NOMO-1 treated with DMSO at 0.1 percent for 48 hours (cell line): ENCODE data around the gene HSPA12B.
A peak's percentile ranks its signal among the peaks of the same experiment; 100 is the strongest.

Experiments
- DNase-seq: peaks from one replicate; lab custom pipeline; 2025; ENCODE audit not compliant: unreplicated experiment; lab: John Stamatoyannopoulos, UW

The HSPA12B gene

DNA sequence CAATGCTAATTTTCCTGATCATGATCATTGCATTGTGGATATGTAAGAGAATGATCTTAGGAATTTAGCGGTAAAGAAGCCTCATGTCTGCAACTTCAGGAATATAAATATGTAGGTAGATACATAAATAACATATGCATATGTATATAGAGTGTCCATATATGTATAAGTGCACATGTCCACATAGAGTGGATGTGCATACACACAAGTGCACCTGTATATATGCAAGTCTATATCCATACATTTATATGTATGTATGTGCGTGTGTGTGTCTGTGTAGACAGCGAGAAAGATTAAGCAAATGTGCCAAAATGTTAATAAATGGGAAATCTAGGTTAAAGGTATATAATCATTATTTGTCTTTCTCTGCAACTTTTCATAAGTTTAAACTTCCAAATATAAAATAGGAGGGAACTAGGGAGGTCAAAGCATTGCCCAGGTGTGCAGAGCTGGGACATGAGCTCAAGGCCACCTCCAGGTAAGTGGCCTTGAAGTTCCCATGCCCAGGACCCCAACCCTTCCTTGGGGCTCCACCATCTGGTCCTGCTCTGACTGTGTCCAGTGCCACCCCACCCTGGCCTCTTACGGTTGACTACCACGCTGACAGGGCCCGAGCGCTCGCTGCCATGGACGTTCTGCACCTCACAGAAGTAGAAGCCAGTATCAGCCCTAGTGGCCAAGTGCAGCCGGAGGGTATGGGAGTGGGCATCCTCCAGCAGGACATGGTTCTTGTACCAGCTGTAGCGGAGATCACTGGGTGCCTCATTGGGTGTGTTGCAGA lies 29.7 kb upstream of the HSPA12B start:
- no peak for DNase-seq

DNA sequence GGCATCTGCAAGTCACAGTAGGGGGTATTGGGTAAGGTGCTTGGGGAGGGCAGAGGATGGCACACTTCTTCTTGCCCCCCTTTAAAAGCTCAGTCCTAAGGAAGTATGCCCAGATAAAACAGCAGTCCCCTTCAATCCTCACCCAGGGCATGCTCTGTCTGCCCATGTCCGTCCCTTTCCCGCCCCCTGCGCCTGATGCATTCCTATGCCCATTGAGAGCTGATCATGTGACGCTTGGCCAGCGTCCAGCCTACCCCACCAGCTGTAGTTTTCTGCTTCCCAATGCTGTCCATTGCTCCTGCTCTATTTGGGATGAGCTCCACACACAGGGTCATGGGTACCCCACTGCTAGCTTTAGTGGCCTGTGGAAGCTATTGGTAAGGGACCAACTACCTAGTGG lies 28.4 kb upstream of the HSPA12B start:
- no peak for DNase-seq

DNA sequence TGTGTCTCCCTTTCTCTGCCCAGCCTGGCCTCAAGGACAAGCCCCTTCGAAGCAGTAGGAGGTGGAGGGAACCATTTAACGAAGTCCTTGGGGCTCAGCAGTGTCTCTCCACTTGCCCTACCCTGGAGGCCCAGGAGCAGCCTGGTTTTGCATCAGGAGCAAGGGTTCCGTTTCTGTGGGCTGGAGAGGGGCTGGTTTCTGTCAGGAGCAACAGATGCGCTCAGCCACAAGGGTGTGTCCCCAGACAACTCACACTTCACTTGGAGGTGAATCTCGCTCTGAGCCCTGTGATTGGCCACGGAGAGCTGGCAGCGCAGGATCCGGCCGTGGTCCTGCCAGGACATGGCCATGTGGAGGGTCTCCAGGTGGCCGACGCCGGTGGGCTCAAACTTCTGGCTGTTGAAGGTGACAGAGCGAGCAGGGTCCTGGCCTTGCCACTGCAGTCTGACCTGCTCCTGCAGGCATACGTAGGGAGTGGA lies 27.0 kb upstream of the HSPA12B start:
- DNase-seq = no peak

DNA sequence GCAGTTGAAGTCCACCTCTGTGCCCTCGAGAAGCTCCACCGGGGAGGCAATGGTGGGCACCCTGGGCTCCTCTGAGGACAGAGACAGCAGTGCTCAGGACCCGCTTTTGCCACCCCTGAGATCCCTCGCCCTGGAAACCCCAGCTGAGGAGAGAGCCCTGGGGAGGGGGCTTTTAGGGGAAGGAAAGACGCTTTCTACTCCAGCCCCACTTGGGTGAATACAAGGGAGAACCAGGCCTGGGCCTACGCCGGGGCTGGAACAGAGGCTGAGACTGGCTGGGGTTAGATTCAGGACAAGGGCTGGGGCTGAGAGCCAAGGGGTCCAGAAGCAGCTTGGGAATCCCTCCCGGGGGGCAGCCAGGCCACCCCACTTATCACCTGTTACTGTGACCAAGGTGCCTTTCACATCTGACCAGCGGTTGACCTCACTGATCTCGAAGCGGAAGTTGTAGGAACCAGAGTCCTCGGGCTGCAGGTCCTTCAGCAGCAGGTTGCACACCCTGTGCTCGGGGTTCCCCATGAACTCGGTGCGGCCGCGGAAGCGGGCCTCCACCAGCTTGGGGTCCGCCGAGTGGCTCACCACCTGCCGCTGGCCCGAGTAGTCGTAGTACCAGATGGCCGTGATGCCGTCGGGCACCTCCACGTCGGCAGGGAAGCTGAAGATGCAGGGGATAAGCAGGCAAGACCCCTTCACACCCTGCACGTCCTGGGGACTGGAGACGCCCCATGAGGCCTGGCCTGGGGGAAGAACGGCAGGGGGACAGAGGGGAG lies 26.3 kb upstream of the HSPA12B start:
- no peak for DNase-seq

DNA sequence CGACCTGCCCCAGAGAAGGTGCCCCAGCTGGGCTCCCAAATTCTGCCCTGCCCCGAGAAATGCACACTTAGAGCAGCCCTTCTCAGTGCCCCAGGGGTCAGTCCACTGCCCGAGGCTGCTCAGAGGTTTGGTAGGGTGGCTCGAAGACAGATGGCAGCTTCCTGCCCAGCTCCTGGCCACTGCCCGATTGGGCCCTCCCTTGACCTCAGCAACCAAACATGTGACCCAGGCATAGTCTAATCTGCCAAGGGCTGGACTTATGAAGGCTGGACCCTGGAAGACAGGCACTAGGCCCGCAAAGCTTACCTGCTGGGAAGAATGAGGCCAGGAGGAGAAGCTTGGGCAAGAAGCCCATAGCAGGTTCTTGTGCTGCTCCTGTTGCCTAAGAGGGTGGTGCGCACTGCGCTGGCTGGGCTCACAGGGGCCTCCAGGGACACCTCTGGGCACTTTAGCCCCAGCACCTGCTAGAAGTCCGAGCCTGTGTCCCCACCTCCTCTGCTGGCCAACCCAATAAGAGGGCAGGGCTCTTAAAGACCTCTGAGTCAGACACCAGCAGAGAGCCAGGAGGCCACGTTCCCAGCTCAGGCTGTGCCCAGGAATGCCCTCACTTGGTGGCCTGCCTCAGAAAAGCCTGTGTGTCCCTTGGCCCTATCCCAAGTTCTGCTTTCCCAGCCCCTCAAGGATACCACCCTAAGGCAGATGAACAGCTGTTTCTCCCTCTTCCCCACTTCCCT lies 25.5 kb upstream of the HSPA12B start:
- DNase-seq = no peak

DNA sequence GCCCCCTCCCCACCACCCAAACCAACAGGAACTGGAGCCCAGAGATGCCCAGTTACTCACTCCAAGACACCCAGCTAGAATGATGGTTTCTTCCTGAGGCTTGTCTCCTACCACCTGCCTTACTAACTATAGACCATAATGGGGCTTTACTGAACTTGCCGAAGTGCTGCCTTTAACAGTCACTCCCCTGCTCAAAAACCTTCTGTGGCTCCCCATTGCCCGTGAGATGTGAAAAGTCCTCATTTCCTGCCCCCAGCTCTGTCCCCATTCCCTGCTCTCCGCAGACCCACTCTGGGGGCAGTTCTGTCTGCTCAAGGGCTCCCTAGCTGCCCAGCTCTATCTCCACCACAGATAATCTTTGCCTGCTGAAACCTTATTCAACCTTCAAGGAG lies 25.0 kb upstream of the HSPA12B start:
- DNase-seq = no peak

DNA sequence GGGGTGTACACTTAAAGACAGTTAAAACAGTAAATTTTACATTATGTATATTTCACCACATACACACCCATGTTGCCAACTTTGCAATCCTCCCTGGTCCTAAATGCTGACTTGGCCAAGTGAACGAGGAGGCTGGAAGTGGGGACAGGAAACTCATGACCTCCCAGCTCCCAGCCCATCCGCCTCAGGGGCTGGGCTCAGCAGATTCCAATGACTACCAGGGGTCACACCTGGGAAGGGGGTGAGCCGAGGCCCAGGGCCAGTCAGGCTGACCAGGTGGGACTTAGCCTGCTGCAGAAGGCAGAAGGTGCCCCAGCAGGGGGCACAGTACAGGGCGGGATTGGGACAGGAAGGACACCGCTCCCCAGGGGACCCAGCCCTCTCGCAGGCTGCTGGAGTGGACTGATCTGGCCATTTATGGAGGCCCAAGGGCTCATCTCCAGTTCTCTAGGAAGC lies 22.4 kb upstream of the HSPA12B start:
- no peak for DNase-seq

DNA sequence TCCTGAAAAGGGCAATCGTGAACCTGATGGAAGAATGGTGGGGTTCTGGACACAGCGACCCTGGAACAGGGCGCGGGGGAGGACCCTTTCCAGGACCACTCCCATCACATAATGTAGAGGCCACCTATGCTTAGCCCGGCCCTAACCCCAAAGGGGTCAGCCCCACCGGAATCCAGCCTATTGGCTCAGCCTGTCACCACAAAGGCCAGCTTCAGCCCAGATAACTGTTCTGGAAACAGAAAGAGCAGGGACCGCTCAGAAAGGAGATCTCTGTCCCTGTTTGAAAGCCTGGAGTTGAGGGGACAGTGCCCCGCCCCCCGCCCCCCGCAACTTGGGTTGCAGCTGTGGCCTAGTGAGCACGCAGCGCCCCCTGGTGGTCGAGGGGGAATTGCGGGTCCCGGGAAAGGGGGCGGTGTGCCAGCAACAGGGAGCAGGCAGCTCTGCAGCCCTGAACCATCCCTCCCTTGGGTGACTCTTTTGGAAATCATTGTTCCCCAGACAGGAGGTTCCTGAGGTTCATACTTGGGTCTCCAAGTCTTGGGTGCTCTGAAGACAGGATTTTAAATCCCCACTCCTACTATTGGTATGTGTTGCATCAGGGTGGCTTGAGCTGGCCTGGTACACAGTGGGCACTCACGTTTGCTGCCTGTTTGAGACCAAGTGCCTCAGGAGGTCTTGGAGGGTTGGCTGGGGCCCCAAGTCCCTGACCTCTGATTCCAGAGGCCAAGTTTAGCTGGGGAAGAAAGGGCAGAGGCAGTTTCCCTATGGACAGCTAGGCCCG lies 21.6 kb upstream of the HSPA12B start:
- DNase-seq = peak; percentile 13

DNA sequence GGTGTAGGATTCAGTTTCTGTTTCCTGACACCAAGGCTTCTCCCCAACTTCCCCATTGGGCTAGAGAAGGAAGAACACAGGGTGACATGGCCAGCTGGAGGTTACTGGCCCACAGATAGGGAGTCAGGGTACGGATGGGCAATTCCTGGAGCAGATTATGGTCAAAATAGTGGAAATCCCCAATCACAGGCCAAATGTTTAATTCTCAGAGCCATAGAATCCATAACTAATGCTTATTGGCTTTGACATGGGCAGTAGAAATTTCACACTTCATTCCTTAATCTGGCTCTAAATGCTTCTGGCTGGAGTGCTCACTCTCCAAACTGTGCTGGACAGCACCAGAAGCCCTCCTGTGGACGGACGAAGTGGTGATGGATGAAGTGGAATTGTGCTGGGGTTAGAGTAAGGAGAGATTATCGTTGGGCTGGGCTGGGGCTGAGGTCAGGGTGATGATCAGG lies 21.0 kb upstream of the HSPA12B start:
- no peak for DNase-seq

DNA sequence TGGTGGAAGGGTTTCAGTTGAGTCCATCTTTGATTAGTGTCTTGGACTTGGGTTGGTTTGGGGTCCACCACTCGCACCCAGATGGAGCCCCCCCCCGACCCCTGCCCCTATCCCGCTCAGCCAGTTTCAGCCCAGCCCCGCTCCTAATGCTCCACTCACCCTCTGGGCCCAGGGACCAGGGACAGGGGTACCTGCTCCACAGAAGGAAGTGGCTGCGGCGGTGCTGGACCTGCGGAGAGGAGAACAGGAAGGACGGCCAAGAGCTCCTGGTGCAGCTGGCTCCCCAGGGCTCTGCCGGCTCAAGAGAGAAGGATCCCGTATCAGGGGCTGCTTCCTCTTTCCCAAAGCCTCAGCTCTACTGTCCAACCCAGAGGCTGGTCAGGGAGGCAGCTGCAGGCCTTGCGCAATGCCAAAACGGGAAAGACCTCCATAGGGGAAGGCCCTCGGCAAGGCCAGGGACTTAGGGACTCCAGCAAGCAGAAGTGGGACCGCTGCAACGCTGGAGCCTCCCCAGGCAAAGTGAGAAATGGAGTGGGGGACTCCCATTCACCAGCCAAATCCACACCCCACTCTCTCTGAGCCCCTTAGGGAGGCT lies 20.1 kb upstream of the HSPA12B start, which contains the start of gene SIGLEC1:
SIGLEC1 (minus strand) TSS at position 322 of the 595 bp plus-strand sequence. CDS start 5,472 bp downstream, outside the sequence.
- DNase-seq = peak; percentile 86

DNA sequence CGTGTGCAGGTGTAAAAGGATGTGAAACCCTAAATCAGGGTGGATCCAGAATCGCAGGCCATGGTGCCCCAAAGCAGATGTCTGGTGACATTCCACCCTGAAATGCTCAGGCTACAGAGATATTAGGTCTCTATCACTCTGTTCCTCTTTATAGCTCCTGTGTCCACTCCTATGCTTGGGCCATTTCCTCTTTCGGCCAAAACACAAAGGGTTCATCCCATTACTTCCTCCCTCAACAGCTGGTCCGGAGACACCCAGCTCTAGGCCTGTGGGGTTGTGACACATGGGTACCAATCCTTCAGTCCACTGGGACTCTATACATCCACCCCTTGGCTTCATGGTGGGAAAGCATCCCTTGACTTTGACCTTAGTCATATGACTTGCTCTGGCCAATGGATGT lies 18.4 kb upstream of the HSPA12B start:
- peak; percentile 22 for DNase-seq

DNA sequence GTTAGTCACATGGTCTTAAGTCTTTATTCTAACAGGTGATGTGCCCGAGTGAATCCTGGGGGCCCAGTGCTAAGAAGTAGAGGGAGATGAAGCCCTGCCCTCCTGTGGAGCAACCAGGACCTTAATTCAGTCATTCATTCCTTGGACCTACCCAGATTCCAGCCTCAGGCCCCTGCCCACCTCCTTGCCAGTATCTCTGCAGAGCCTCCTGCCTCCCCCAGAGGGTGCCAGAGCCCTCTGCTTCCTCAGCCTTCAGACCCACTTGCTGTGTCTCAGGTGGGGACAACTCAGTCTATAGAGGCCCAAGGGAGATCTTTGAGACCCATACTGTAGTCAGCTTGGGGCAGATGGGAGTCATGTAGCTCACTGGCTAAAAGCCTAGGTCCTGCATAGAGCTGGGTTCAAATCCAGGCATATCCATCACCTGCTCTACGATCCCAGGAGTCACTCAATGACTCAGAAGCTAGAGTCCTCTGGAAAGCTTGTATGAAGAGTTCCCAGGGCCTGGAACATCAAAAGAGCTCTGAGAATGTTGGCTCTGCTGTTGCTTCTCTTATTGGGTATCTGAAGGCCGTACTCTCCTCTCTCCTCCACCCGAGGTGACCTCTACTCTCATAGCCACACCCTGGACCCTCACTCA lies 16.2 kb upstream of the HSPA12B start:
- no peak for DNase-seq

DNA sequence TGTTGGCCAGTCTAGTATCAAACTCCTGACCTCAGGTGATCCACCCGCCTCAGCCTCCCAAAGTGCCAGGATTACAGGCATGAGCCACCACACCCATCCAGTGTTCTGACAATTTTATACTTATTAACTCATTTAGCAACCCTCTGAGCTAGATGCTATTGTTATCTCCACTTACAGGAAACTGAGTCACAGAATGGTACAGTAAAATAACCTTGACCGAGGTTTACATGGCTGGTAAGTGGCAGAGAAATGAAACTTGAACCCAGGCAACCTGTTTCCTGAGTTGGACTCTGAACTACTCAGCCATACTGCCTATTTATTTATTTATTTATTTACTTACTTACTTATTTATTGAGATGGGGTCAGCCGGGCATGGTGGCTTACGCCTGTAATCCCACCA lies 13.4 kb upstream of the HSPA12B start:
- DNase-seq = no peak

DNA sequence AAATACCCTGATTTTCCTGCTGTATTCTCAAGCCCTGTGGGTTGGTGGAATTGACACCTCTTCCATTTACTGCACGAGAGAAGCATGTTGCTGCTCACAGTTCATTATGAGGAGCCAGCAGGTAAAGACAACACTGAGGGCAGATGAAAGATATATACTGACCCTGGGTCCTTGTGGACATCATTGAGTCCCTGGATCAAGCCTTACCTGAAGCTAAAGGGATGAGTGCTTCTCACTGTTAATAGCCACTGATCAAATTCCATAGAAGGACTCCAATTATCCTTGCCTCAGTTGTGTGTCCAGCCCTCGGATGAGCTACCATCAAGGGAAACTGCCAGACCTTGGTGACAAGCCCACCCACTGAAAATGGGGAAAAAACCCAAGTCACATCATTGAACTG lies 12.4 kb upstream of the HSPA12B start:
- DNase-seq = no peak

DNA sequence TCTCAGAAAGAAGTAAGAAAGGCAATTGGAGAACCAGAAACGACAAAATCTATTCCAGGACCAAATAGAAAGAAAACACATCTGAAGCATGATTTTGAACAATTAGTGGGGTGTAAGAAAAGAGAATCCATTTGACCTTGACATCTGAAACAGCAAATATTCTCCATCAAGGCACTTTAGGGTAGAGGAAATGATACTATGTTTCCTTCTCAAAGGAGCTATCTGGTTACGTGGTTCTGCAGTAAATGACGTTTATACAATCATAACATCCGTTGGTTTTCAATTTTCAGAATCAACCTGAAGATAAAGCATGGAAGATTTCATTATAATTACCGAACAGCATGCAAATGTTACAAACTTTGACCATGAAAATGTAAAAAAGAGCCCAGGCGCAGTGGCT lies 11.9 kb upstream of the HSPA12B start:
- DNase-seq = no peak

DNA sequence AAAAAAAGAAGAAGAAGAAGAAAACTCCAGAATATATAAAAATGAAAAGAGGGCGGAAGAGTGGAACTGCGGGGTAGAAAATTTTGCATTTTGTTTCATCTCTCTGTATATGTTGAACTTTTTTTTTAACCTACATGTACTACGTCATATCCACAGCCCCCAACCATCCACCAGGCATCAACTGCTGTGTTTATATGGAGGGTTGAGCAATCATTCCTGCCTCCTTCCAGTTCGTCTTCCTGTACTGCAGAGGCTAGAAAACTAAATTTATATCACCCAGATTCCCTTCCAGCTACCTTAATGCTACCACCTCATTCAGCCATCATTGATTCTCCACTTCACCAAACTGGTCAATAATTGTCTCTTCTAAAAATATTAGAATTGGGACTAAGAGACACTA lies 10.6 kb upstream of the HSPA12B start:
- DNase-seq = no peak

DNA sequence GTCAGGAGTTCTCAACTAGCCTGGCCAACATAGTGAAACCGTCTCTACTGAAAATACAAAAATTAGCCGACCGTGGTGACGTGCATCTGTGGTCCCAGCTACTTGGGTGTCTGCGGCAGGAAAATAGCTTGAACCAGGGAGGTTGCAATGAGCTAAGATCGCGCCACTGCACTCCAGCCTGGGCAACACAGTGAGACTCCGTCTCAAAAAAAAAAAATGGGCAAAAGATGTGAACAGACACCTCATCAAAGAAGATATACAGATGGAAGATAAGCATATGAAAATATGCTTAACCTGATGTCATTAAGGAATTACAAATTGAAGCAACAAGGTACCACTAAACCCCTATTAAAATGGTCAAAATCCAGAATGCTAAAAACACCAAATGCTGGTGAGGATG lies 9.2 kb upstream of the HSPA12B start:
- no peak for DNase-seq

DNA sequence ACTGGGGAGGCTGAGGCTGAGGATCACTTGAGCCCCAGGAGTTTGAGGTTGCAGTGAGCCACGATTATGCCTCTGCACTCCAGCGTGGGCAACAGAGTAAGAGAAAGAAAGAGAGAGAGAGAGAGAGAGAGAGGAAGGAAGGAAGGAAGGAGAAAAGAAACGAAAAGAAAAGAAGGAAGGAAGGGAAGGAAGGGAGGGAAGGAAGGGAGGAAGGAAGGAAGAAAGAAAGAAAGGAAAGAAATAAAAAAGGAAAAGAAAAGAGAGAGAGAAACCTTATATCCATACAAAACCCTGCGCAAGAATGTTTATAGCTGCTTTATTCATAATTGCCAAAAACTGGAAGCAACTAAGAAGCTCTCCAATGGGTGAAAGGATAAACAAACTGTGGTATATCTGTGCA lies 8.1 kb upstream of the HSPA12B start:
- DNase-seq = no peak

DNA sequence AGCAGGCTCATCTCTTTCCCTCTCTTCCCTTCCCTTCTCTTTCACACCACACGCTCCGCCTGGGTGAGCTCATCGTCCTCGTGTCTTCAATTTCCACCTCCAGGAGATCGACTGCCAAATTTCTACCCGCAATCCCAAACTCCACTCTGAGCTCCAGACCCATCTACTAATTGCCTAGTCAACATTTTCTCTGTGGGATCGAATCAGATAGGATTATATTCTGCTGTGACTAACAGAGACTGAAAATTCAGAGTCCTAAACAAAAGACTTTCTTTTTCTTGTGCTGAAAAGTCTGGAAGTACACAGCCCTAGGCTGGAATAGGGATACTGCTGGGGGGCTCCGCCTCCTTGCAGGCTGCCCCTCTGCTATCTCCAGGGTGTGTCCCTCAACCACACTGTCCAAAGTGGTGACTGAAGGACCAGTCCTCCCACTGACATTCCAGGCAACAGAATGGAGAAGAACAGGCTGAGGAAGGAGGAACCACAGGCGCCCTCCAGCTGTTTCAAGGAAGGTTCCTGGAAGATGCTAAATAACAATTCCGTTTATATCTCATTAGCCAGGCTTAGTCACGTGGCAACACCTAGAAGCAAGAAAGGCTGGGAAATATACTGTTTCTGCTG lies 5.0 kb upstream of the HSPA12B start:
- DNase-seq = no peak
